Liver (tissue), 3 donors: ENCODE results near the gene TLR8.

Source experiments
- CTCF ChIP-seq: fragments of 150-350 bp; IDR thresholded peaks from 2 replicates; pipeline ENCODE4 v1.5.1; 2017; ENCODE audit warnings: improper control_type of control experiment, low read depth, low read length; ENCODE audit not compliant: missing input control
- NR2F2 ChIP-seq: IDR thresholded peaks from 2 replicates; pipeline ENCODE4 v1.6.1; 2016; ENCODE audit warnings: antibody characterized with exemption
- REST ChIP-seq: IDR thresholded peaks from 2 replicates; pipeline ENCODE4 v1.6.1; 2016; ENCODE audit warnings: antibody characterized with exemption, mild to moderate bottlenecking
- donor health status: healthy.
- donor health status: healthy.

- TF ChIP-seq CTCF = no peak
- no peak for TF ChIP-seq REST
- no peak for TF ChIP-seq NR2F2
These were observed 52.0 kb downstream of the TLR8 start for GRCh38 chrX:12958461-12958860.
